ENCODE data around the gene CCL7.

- TF ChIP-seq, protein P1, sequence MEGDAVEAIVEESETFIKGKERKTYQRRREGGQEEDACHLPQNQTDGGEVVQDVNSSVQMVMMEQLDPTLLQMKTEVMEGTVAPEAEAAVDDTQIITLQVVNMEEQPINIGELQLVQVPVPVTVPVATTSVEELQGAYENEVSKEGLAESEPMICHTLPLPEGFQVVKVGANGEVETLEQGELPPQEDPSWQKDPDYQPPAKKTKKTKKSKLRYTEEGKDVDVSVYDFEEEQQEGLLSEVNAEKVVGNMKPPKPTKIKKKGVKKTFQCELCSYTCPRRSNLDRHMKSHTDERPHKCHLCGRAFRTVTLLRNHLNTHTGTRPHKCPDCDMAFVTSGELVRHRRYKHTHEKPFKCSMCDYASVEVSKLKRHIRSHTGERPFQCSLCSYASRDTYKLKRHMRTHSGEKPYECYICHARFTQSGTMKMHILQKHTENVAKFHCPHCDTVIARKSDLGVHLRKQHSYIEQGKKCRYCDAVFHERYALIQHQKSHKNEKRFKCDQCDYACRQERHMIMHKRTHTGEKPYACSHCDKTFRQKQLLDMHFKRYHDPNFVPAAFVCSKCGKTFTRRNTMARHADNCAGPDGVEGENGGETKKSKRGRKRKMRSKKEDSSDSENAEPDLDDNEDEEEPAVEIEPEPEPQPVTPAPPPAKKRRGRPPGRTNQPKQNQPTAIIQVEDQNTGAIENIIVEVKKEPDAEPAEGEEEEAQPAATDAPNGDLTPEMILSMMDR (IDR thresholded peaks at IDR 0.05): no peak
- TF ChIP-seq POLR2AphosphoS5 (IDR thresholded peaks at IDR 0.05): no peak
Measured at GRCh38 chr17:34255841-34256240, 14.2 kb upstream of the CCL7 start.
